Activated CD4-positive, alpha-beta T cell treated with anti-CD3 and anti-CD28 coated beads for 36 hours (primary cell): ENCODE results near the gene CACNA1C. TPM values are rescaled to one million over a fixed set of nuclear protein-coding genes. Genes with fewer than 3 reads are reported as not detected.
A peak's percentile ranks its signal among the peaks of the same experiment; 100 is the strongest.

Experiments
- ATAC-seq: fragments of 200-7000 bp; cut with Tn5 transposase; one replicate; pipeline ENCODE4 v1.10.0; 2021; ENCODE audit warnings: mild to moderate bottlenecking, moderate library complexity
- CTCF ChIA-PET: fragments of 350-600 bp; sonication (Branson Sonifier 250); formaldehyde crosslinking; loops from one replicate; lab custom pipeline; 2021; ENCODE audit warnings: antibody characterized with exemption; lab: Charles Lee
- POLR2A ChIA-PET: fragments of 350-600 bp; sonication (Branson Sonifier 250); formaldehyde crosslinking; loops from one replicate; lab custom pipeline; 2021; ENCODE audit warnings: antibody characterized with exemption, inconsistent platforms; lab: Charles Lee
- DNase-seq: peaks from one replicate; pipeline ENCODE4 v3.0.0-alpha.2; 2020
- H3K27ac Mint-ChIP-seq: one replicate; pipeline ENCODE4 v1.8.0; 2021; ENCODE audit warnings: mixed read lengths
- H3K27me3 Mint-ChIP-seq: one replicate; pipeline ENCODE4 v1.8.0; 2021; ENCODE audit warnings: mixed read lengths
- H3K36me3 Mint-ChIP-seq: one replicate; pipeline ENCODE4 v1.8.0; 2021; ENCODE audit warnings: low read depth, mixed read lengths
- H3K4me1 Mint-ChIP-seq: one replicate; pipeline ENCODE4 v1.8.0; 2021; ENCODE audit warnings: mixed read lengths
- H3K4me3 Mint-ChIP-seq: one replicate; pipeline ENCODE4 v1.8.0; 2021; ENCODE audit warnings: mild to moderate bottlenecking, moderate library complexity, mixed read lengths
- H3K9me3 Mint-ChIP-seq: one replicate; pipeline ENCODE4 v1.8.0; 2021; ENCODE audit warnings: low read depth, mixed read lengths
- intact Hi-C, 2 experiments: fragments of 100-400 bp; cut with DNase I in 1 of 2; cut with micrococcal nuclease in 1 of 2; formaldehyde crosslinking; loops; one replicate each; pipeline versions ENCODE4 v1.14.2 to v1.15.1; 2022 to 2024; cut with DNase I, micrococcal nuclease
- total RNA-seq, 2 experiments: library from RNA; stranded (reverse); gene quantifications; one replicate each; pipeline ENCODE4 v1.2.3, GENCODE V29; 2021

Gene CACNA1C
- total RNA-seq, 2 experiments from 2014 or later = 0.11 TPM

DNA sequence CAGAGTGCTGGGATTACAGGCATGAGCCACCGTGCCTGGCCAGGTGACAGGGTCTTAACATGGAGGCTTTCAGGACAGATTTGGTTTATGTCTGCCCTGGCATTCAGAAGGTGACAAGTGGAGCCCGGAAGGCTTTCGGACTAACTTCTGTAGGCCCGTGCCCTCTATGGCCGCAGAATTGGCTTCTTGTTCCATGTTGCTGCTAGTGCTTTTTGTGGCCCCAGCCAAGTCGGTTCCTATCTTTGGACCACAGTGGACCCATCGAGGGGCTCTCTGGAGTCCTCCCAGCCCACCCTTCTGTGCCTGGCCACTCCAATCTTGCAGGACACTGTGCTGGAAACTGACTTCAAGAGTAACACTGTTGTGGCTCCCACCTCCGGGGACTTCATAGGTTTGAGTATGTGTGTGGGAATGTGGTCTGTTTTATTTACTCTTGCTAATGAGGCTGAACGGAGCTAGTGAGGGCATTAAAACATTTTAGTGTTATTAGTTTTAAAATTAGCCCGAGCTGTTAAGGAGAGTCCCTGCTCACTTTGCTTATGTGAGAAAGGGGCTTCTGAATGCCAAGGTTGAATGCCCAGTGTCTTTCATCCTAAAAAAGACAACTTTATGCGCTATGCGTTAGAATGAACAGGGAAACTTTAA, 245.9 kb downstream of the CACNA1C start:
- intact Hi-C loops = loop anchor here in 1 of 2 experiments (10.0 kb wide), 1 partner anchor 504 kb away; no protein-coding TSS in a partner anchor
- CTCF ChIA-PET = no interaction called here
- POLR2A ChIA-PET = no interaction called here
- no peak for ATAC-seq
- H3K27me3 Mint-ChIP-seq = peaks cover 2% of the 10 kb centered on the region
- no peak overlapping the region for H3K4me3 Mint-ChIP-seq
- H3K4me1 Mint-ChIP-seq = peaks cover 19% of the 10 kb centered on the region
- H3K36me3 Mint-ChIP-seq = no peaks in the 10 kb centered on the region
- DNase-seq = no peak
- no peaks in the 10 kb centered on the region for H3K9me3 Mint-ChIP-seq
- H3K27ac Mint-ChIP-seq = no peak overlapping the region

DNA sequence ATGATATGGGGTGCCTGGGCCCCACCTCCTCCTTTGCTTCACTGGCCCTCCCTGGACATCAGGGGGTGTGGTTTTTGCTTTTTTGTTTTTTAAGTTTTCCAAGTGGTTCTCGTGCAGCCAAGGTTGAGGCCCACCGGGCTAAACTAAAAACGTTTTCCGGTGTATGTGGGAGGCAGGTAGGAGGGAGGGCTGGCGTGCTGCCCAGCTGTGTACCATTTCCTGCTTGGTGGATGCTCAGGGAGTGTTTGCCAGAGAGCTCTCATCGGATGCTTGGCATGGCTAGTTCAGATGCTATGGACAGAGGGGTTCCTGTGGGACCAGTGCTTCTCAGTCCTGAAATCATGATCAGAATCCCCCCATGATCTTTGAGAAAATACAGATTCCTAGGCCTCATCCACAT, 246.4 kb downstream of the CACNA1C start:
- ChIA-PET POLR2A (no interaction called here), CTCF (no interaction called here)
- H3K36me3 Mint-ChIP-seq = no peaks in the 10 kb centered on the region
- intact Hi-C loops = loop anchor here in 1 of 2 experiments (10.0 kb wide), 1 partner anchor 504 kb away; no protein-coding TSS in a partner anchor
- peaks cover under 1% of the 10 kb centered on the region for H3K27me3 Mint-ChIP-seq
- no peak overlapping the region for H3K4me3 Mint-ChIP-seq
- H3K4me1 Mint-ChIP-seq = peaks cover 16% of the 10 kb centered on the region
- H3K9me3 Mint-ChIP-seq = no peaks in the 10 kb centered on the region
- no peak for ATAC-seq
- no peak overlapping the region for H3K27ac Mint-ChIP-seq
- peak; percentile 42 for DNase-seq

GRCh38 chr12:2300168-2300567, 247.4 kb downstream of the CACNA1C start:
- no peak overlapping the region for H3K4me3 Mint-ChIP-seq
- POLR2A ChIA-PET = interaction anchor here (0.6 kb wide), 1 partner anchor 55 kb away, joined by 3 read pairs; no protein-coding TSS in a partner anchor
- DNase-seq = no peak
- CTCF ChIA-PET = interaction anchor here (1.2 to 1.5 kb wide), 2 partner anchors 12 to 95 kb away, joined by 4 to 5 read pairs; no protein-coding TSS in a partner anchor
- no peak overlapping the region for H3K27ac Mint-ChIP-seq
- peaks cover 9% of the 10 kb centered on the region for H3K4me1 Mint-ChIP-seq
- intact Hi-C loops = no loop called here
- H3K27me3 Mint-ChIP-seq = no peaks in the 10 kb centered on the region
- no peaks in the 10 kb centered on the region for H3K36me3 Mint-ChIP-seq
- ATAC-seq = no peak
- no peaks in the 10 kb centered on the region for H3K9me3 Mint-ChIP-seq

GRCh38 chr12:2300886-2301285, 248.1 kb downstream of the CACNA1C start:
- no peaks in the 10 kb centered on the region for H3K9me3 Mint-ChIP-seq
- ChIA-PET POLR2A (interaction anchor here (0.6 kb wide), 1 partner anchor 55 kb away, joined by 3 read pairs; no protein-coding TSS in a partner anchor), CTCF (interaction anchor here (1.2 to 1.5 kb wide), 2 partner anchors 13 to 94 kb away, joined by 4 to 5 read pairs; no protein-coding TSS in a partner anchor)
- DNase-seq (no peak), ATAC-seq (no peak)
- H3K27ac Mint-ChIP-seq = no peak overlapping the region
- no peaks in the 10 kb centered on the region for H3K27me3 Mint-ChIP-seq
- no peaks in the 10 kb centered on the region for H3K36me3 Mint-ChIP-seq
- H3K4me3 Mint-ChIP-seq = no peak overlapping the region
- peaks cover 7% of the 10 kb centered on the region for H3K4me1 Mint-ChIP-seq
- intact Hi-C loops = no loop called here

GRCh38 chr12:2301531-2302461, 249.0 kb downstream of the CACNA1C start:
- POLR2A ChIA-PET = no interaction called here
- no peak for ATAC-seq

GRCh38 chr12:2302711-2303580, 250.2 kb downstream of the CACNA1C start:
- Mint-ChIP-seq H3K4me3 (no peak overlapping the region), H3K27me3 (no peaks in the 10 kb centered on the region), H3K36me3 (no peaks in the 10 kb centered on the region), H3K4me1 (peaks cover 7% of the 10 kb centered on the region), H3K9me3 (no peaks in the 10 kb centered on the region), H3K27ac (no peak overlapping the region)
- no peak for DNase-seq
- CTCF ChIA-PET = no interaction called here
- intact Hi-C loops = no loop called here
- no peak for ATAC-seq
- POLR2A ChIA-PET = no interaction called here

More at GRCh38 chr12:2301531-2302461, 249.0 kb downstream of the CACNA1C start:
- Mint-ChIP-seq H3K9me3 (no peaks in the 10 kb centered on the region), H3K4me3 (no peak overlapping the region), H3K36me3 (no peaks in the 10 kb centered on the region), H3K27ac (no peak overlapping the region), H3K27me3 (no peaks in the 10 kb centered on the region), H3K4me1 (peaks cover 7% of the 10 kb centered on the region)
- no peak for DNase-seq
- intact Hi-C loops = no loop called here
- CTCF ChIA-PET = interaction anchor here (1.5 kb wide), 1 partner anchor 14 kb away, joined by 5 read pairs; no protein-coding TSS in a partner anchor

- ATAC-seq (no peak), DNase-seq (no peak)
- H3K4me3 Mint-ChIP-seq = no peak overlapping the region
- H3K36me3 Mint-ChIP-seq = no peaks in the 10 kb centered on the region
- POLR2A ChIA-PET = no interaction called here
- H3K4me1 Mint-ChIP-seq = peaks cover 2% of the 10 kb centered on the region
- no peaks in the 10 kb centered on the region for H3K9me3 Mint-ChIP-seq
- intact Hi-C loops = no loop called here
- no peaks in the 10 kb centered on the region for H3K27me3 Mint-ChIP-seq
- CTCF ChIA-PET = no interaction called here
- no peak overlapping the region for H3K27ac Mint-ChIP-seq
These were observed 251.4 kb downstream of the CACNA1C start for GRCh38 chr12:2304223-2304622.

- no peaks in the 10 kb centered on the region for H3K9me3 Mint-ChIP-seq
- intact Hi-C loops = no loop called here
- no peak for ATAC-seq
- no peak for DNase-seq
- POLR2A ChIA-PET = no interaction called here
- CTCF ChIA-PET = interaction anchor here (1.2 kb wide), 1 partner anchor 16 kb away, joined by 4 read pairs; no protein-coding TSS in a partner anchor
- no peaks in the 10 kb centered on the region for H3K27me3 Mint-ChIP-seq
- no peaks in the 10 kb centered on the region for H3K4me1 Mint-ChIP-seq
- H3K4me3 Mint-ChIP-seq = no peak overlapping the region
- H3K36me3 Mint-ChIP-seq = no peaks in the 10 kb centered on the region
- no peak overlapping the region for H3K27ac Mint-ChIP-seq
These were observed 253.2 kb downstream of the CACNA1C start for GRCh38 chr12:2306012-2306411.

- CTCF ChIA-PET = interaction anchor here (1.2 kb wide), 1 partner anchor 17 kb away, joined by 4 read pairs; no protein-coding TSS in a partner anchor
- no peaks in the 10 kb centered on the region for H3K9me3 Mint-ChIP-seq
- no peaks in the 10 kb centered on the region for H3K36me3 Mint-ChIP-seq
- intact Hi-C loops = no loop called here
- H3K4me3 Mint-ChIP-seq = no peak overlapping the region
- no peaks in the 10 kb centered on the region for H3K27me3 Mint-ChIP-seq
- DNase-seq (no peak), ATAC-seq (no peak)
- no peak overlapping the region for H3K27ac Mint-ChIP-seq
- no peaks in the 10 kb centered on the region for H3K4me1 Mint-ChIP-seq
- POLR2A ChIA-PET = interaction anchor here (0.6 kb wide), 1 partner anchor 497 kb away, joined by 3 read pairs; no protein-coding TSS in a partner anchor
These were observed 253.9 kb downstream of the CACNA1C start for GRCh38 chr12:2306735-2307134.

- Mint-ChIP-seq H3K4me1 (no peaks in the 10 kb centered on the region), H3K4me3 (no peak overlapping the region), H3K9me3 (no peaks in the 10 kb centered on the region), H3K27ac (no peak overlapping the region), H3K36me3 (no peaks in the 10 kb centered on the region), H3K27me3 (no peaks in the 10 kb centered on the region)
- POLR2A ChIA-PET = no interaction called here
- ATAC-seq (no peak), DNase-seq (no peak)
- CTCF ChIA-PET = interaction anchor here (1.2 kb wide), 1 partner anchor 17 kb away, joined by 4 read pairs; no protein-coding TSS in a partner anchor
- intact Hi-C loops = no loop called here
These were observed 254.8 kb downstream of the CACNA1C start for GRCh38 chr12:2307550-2307949.
